CD4-positive, alpha-beta memory T cell (primary cell): Measurements from ENCODE around the gene GRID1. TPM values are rescaled to one million over a fixed set of nuclear protein-coding genes. Genes with fewer than 3 reads are reported as not detected.

ENCODE experiments used
- CTCF ChIA-PET: fragments of 350-600 bp; sonication (Branson Sonifier 250); formaldehyde crosslinking; loops from one replicate; lab custom pipeline; 2021; ENCODE audit warnings: inconsistent platforms; ENCODE audit not compliant: partially characterized antibody; lab: Charles Lee
- POLR2A ChIA-PET: fragments of 350-600 bp; sonication (Branson Sonifier 250); formaldehyde crosslinking; loops from one replicate; lab custom pipeline; 2021; ENCODE audit not compliant: partially characterized antibody; lab: Charles Lee
- DNase-seq, 5 donors: peaks; one replicate each; pipeline versions ENCODE4 v3.0.0 to v3.0.0-alpha.2; 2020 to 2022; ENCODE audit warnings: mixed read lengths in 1 of 5
- H3K27ac ChIP-seq: one replicate; pipeline ENCODE4 v1.7.0; 2013; ENCODE audit warnings: low read depth, low read length
- H3K27me3 ChIP-seq: 2 replicates; pipeline ENCODE4 v1.7.0; 2013; ENCODE audit warnings: mild to moderate bottlenecking, low read length, moderate library complexity; ENCODE audit not compliant: insufficient read depth
- H3K36me3 ChIP-seq: 2 replicates; pipeline ENCODE4 v1.7.0; 2013; ENCODE audit warnings: mild to moderate bottlenecking, low read length, moderate library complexity; ENCODE audit not compliant: insufficient read depth
- H3K4me1 ChIP-seq: 2 replicates; pipeline ENCODE4 v1.7.0; 2013; ENCODE audit warnings: mild to moderate bottlenecking, low read length, moderate library complexity; ENCODE audit not compliant: insufficient read depth
- H3K4me3 ChIP-seq, 2 donors: one replicate each; pipeline ENCODE4 v1.7.0; 2013; ENCODE audit warnings: low read length in 2 of 2, mild to moderate bottlenecking in 1 of 2
- H3K9me3 ChIP-seq, 2 donors: one replicate each; pipeline ENCODE4 v1.7.0; 2013; ENCODE audit warnings: low read length in 2 of 2, control low read depth in 1 of 2; ENCODE audit not compliant: control insufficient read depth in 1 of 2
- H3K27ac Mint-ChIP-seq, 7 donors: one replicate each; pipeline ENCODE4 v1.8.0; 2020 to 2021; ENCODE audit warnings: mixed read lengths in 7 of 7, mild to moderate bottlenecking in 6 of 7, inconsistent platforms in 3 of 7, moderate library complexity in 3 of 7
- H3K27me3 Mint-ChIP-seq, 2 donors: one replicate each; pipeline ENCODE4 v1.8.0; 2020 to 2021; ENCODE audit warnings: mixed read lengths in 2 of 2
- H3K36me3 Mint-ChIP-seq, 2 donors: one replicate each; pipeline ENCODE4 v1.8.0; 2020 to 2021; ENCODE audit warnings: mixed read lengths in 2 of 2, inconsistent platforms in 1 of 2, mild to moderate bottlenecking in 1 of 2
- H3K4me1 Mint-ChIP-seq, 4 donors: one replicate each; pipeline ENCODE4 v1.8.0; 2020 to 2021; ENCODE audit warnings: mixed read lengths in 4 of 4, mild to moderate bottlenecking in 1 of 4
- H3K4me3 Mint-ChIP-seq, 8 donors: one replicate each; pipeline ENCODE4 v1.8.0; 2020 to 2021; ENCODE audit warnings: mixed read lengths in 8 of 8, mild to moderate bottlenecking in 7 of 8, moderate library complexity in 6 of 8, inconsistent platforms in 3 of 8
- H3K9me3 Mint-ChIP-seq, 8 donors: one replicate each; pipeline ENCODE4 v1.8.0; 2020 to 2021; ENCODE audit warnings: mixed read lengths in 8 of 8, mild to moderate bottlenecking in 5 of 8, inconsistent platforms in 3 of 8, moderate library complexity in 1 of 8
- intact Hi-C: fragments of 100-400 bp; cut with micrococcal nuclease; formaldehyde crosslinking; loops from one replicate; pipeline ENCODE4 v1.15.1; 2023
- polyA plus RNA-seq, 2 donors: library from polyadenylated mRNA; unstranded; fragments of 300-500 nt; fragmentation: Illumina TruSeq; gene quantifications; one replicate each; pipeline ENCODE4 v1.2.3, GENCODE V29; 2021
- total RNA-seq, 2 experiments: library from RNA; stranded (reverse); gene quantifications; one replicate each; pipeline ENCODE4 v1.2.3, GENCODE V29; 2021

Gene GRID1
- total and polyA plus RNA-seq, 4 experiments from 2014 or later: not detected

GRCh38 chr10:86400705-86401587 lies 34.4 kb upstream of the GRID1 start:
- H3K9me3 ChIP-seq: no peaks in the 10 kb centered on the region
- ChIA-PET CTCF (interaction anchor here (0.7 to 6.5 kb wide), 30 partner anchors 8 to 288 kb away, joined by 3 to 155 read pairs (median 6); partner anchors contain the start of gene WAPL), POLR2A (interaction anchor here (0.6 to 4.9 kb wide), 21 partner anchors 10 to 789 kb away, joined by 3 to 134 read pairs (median 5); partner anchors contain the start of genes BMPR1A and WAPL)
- Mint-ChIP-seq H3K4me1 (peaks cover 4 to 12% (median 7%) of the 10 kb centered on the region in 4 donors), H3K36me3 (no peaks in the 10 kb centered on the region), H3K27me3 (no peaks in the 10 kb centered on the region), H3K4me3 (peak overlapping the region; percentile 85 to 93 (median 90)), H3K27ac (peak overlapping the region; percentile 84 to 94 (median 90)), H3K9me3 (no peaks in the 10 kb centered on the region)
- intact Hi-C loops: loop anchor here (1.0 to 10.0 kb wide), 7 partner anchors 10 to 694 kb away; partner anchors contain the start of genes BMPR1A, GLUD1, SHLD2 and WAPL
- H3K27ac ChIP-seq: peak overlapping the region; percentile 73
- H3K27me3 ChIP-seq: no peaks in the 10 kb centered on the region
- H3K36me3 ChIP-seq: no peaks in the 10 kb centered on the region
- peaks cover 13% of the 10 kb centered on the region for H3K4me1 ChIP-seq
- DNase-seq: peak; percentile 70 to 83 (median 75)
- peak overlapping the region; percentile 64 to 73 for H3K4me3 ChIP-seq

- no peaks in the 10 kb centered on the region for H3K9me3 Mint-ChIP-seq
- ChIA-PET POLR2A (interaction anchor here (0.6 to 4.9 kb wide), 24 partner anchors 9 to 788 kb away, joined by 3 to 134 read pairs (median 4); partner anchors contain the start of genes BMPR1A and WAPL), CTCF (interaction anchor here (0.6 to 6.5 kb wide), 45 partner anchors 9 to 539 kb away, joined by 3 to 155 read pairs (median 5); partner anchors contain the start of gene WAPL)
- H3K36me3 Mint-ChIP-seq: no peaks in the 10 kb centered on the region
- peaks cover 13% of the 10 kb centered on the region for H3K4me1 ChIP-seq
- H3K36me3 ChIP-seq: no peaks in the 10 kb centered on the region
- no peaks in the 10 kb centered on the region for H3K27me3 Mint-ChIP-seq
- no peaks in the 10 kb centered on the region for H3K27me3 ChIP-seq
- no peaks in the 10 kb centered on the region for H3K9me3 ChIP-seq
- H3K4me1 Mint-ChIP-seq: peaks cover 4 to 12% (median 7%) of the 10 kb centered on the region in 4 donors
- intact Hi-C loops: loop anchor here (1.0 to 10.0 kb wide), 7 partner anchors 11 to 695 kb away; partner anchors contain the start of genes BMPR1A, GLUD1, SHLD2 and WAPL
- H3K4me3 Mint-ChIP-seq: peak overlapping the region; percentile 87 to 93 (median 90)
- H3K4me3 ChIP-seq: peak overlapping the region; percentile 64 to 73
- H3K27ac ChIP-seq: peak overlapping the region; percentile 73
- peak overlapping the region; percentile 89 to 97 (median 92) for H3K27ac Mint-ChIP-seq
- DNase-seq: peak; percentile 89 to 92 (median 90)
Measured at GRCh38 chr10:86399879-86400704, 33.5 kb upstream of the GRID1 start.

GRCh38 chr10:86399514-86399878 lies 32.9 kb upstream of the GRID1 start:
- Mint-ChIP-seq H3K27me3 (no peaks in the 10 kb centered on the region), H3K4me1 (peaks cover 4 to 12% (median 7%) of the 10 kb centered on the region in 4 donors), H3K27ac (peak overlapping the region; percentile 83 to 97 (median 90)), H3K36me3 (no peaks in the 10 kb centered on the region), H3K4me3 (peak overlapping the region; percentile 87 to 93 (median 90)), H3K9me3 (no peaks in the 10 kb centered on the region)
- DNase-seq: no peak
- Histone ChIP-seq H3K9me3 (no peaks in the 10 kb centered on the region), H3K4me3 (peak overlapping the region in 1 of 2 donors; percentile 64), H3K27ac (peak overlapping the region; percentile 73), H3K27me3 (no peaks in the 10 kb centered on the region), H3K4me1 (peaks cover 13% of the 10 kb centered on the region), H3K36me3 (no peaks in the 10 kb centered on the region)
- POLR2A ChIA-PET: interaction anchor here (1.0 to 4.9 kb wide), 16 partner anchors 13 to 571 kb away, joined by 3 to 134 read pairs (median 6); partner anchors contain the start of genes BMPR1A and WAPL
- intact Hi-C loops: no loop called here
- CTCF ChIA-PET: interaction anchor here (0.8 to 6.5 kb wide), 35 partner anchors 9 to 539 kb away, joined by 3 to 155 read pairs (median 5); partner anchors contain the start of gene WAPL

- Histone ChIP-seq H3K4me3 (no peak overlapping the region), H3K36me3 (no peaks in the 10 kb centered on the region), H3K9me3 (no peaks in the 10 kb centered on the region), H3K4me1 (peaks cover 17% of the 10 kb centered on the region), H3K27me3 (no peaks in the 10 kb centered on the region), H3K27ac (no peak overlapping the region)
- Mint-ChIP-seq H3K4me3 (no peak overlapping the region), H3K9me3 (no peaks in the 10 kb centered on the region), H3K36me3 (no peaks in the 10 kb centered on the region), H3K27ac (no peak overlapping the region), H3K27me3 (peaks cover 0 to 2% of the 10 kb centered on the region in 2 donors), H3K4me1 (peaks cover 8 to 16% (median 10%) of the 10 kb centered on the region in 4 donors)
- CTCF ChIA-PET: interaction anchor here (6.5 kb wide), 1 partner anchor 190 kb away, joined by 155 read pairs; no protein-coding TSS in a partner anchor
- intact Hi-C loops: no loop called here
- DNase-seq: no peak
- POLR2A ChIA-PET: no interaction called here
Measured at GRCh38 chr10:86397120-86397519, 30.5 kb upstream of the GRID1 start.

GRCh38 chr10:86393862-86394455 lies 27.4 kb upstream of the GRID1 start:
- no peaks in the 10 kb centered on the region for H3K9me3 ChIP-seq
- no peaks in the 10 kb centered on the region for H3K36me3 ChIP-seq
- no peak overlapping the region for H3K4me3 ChIP-seq
- POLR2A ChIA-PET: no interaction called here
- intact Hi-C loops: no loop called here
- H3K4me1 ChIP-seq: peaks cover 10% of the 10 kb centered on the region
- Mint-ChIP-seq H3K4me3 (peak overlapping the region in 1 of 8 donors; percentile 5), H3K36me3 (no peaks in the 10 kb centered on the region), H3K4me1 (peaks cover 5 to 10% (median 7%) of the 10 kb centered on the region in 4 donors), H3K27ac (peak overlapping the region in 1 of 7 donors; percentile 8), H3K27me3 (peaks cover 5 to 6% of the 10 kb centered on the region in 2 donors), H3K9me3 (no peaks in the 10 kb centered on the region)
- no peak overlapping the region for H3K27ac ChIP-seq
- H3K27me3 ChIP-seq: no peaks in the 10 kb centered on the region
- no peak for DNase-seq
- CTCF ChIA-PET: interaction anchor here (0.8 to 1.2 kb wide), 4 partner anchors 15 to 192 kb away, joined by 3 to 5 read pairs (median 4); no protein-coding TSS in a partner anchor

GRCh38 chr10:86393362-86393761 lies 26.8 kb upstream of the GRID1 start:
- H3K4me3 Mint-ChIP-seq: peak overlapping the region in 1 of 8 donors; percentile 10
- Histone ChIP-seq H3K36me3 (no peaks in the 10 kb centered on the region), H3K4me1 (peaks cover 10% of the 10 kb centered on the region), H3K9me3 (no peaks in the 10 kb centered on the region), H3K27me3 (no peaks in the 10 kb centered on the region), H3K4me3 (no peak overlapping the region), H3K27ac (no peak overlapping the region)
- peaks cover 7% of the 10 kb centered on the region in 2 donors for H3K27me3 Mint-ChIP-seq
- ChIA-PET POLR2A (no interaction called here), CTCF (interaction anchor here (0.9 to 1.2 kb wide), 3 partner anchors 14 to 192 kb away, joined by 3 to 5 read pairs (median 4); no protein-coding TSS in a partner anchor)
- intact Hi-C loops: no loop called here
- no peaks in the 10 kb centered on the region for H3K36me3 Mint-ChIP-seq
- peaks cover 5 to 12% (median 9%) of the 10 kb centered on the region in 4 donors for H3K4me1 Mint-ChIP-seq
- no peaks in the 10 kb centered on the region for H3K9me3 Mint-ChIP-seq
- no peak for DNase-seq
- peak overlapping the region in 1 of 7 donors; percentile 48 for H3K27ac Mint-ChIP-seq
